Measurements from ENCODE around the gene ZNF213. TPM values are rescaled to one million over a fixed set of nuclear protein-coding genes. Genes with fewer than 3 reads are reported as not detected.

The ZNF213 gene
- total RNA-seq, 1 donor from 2014 or later, result 7.6 TPM

DNA sequence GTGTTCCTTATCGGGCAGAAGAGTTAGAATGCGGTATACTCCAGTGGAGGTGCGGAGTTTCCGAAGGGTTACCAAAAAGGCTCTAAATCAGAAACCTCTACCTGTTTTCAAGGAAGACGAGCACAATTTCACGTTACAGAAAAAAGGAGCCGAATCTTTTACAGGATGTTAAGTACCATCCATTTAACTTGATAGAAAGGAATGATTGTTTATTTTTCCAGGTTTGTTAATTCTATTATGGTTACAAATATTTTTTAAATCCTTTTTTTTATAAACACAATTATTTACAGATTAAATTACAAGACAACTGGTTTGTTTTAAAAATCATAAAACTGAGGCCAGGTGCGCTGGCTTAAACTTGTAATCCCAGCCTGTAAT is 18.2 kb downstream of the ZNF213 start:
- DNase-seq (ENCODE audit: extremely low spot score in 2 of 2), result no peak
- Histone ChIP-seq H3K36me3 (no peaks in the 10 kb centered on the region), H3K27ac (peak overlapping the region; percentile 75), H3K4me3 (peak overlapping the region in 1 of 2 donors; percentile 76), H3K27me3 (no peaks in the 10 kb centered on the region), H3K9me3 (no peaks in the 10 kb centered on the region), H3K4me1 (peaks cover 34% of the 10 kb centered on the region)
- no peak for TF ChIP-seq POLR2AphosphoS5 (IDR thresholded peaks at IDR 0.05; ENCODE audit: insufficient read depth in 1 of 2, low read depth in 1 of 2)
- TF ChIP-seq, protein P1, sequence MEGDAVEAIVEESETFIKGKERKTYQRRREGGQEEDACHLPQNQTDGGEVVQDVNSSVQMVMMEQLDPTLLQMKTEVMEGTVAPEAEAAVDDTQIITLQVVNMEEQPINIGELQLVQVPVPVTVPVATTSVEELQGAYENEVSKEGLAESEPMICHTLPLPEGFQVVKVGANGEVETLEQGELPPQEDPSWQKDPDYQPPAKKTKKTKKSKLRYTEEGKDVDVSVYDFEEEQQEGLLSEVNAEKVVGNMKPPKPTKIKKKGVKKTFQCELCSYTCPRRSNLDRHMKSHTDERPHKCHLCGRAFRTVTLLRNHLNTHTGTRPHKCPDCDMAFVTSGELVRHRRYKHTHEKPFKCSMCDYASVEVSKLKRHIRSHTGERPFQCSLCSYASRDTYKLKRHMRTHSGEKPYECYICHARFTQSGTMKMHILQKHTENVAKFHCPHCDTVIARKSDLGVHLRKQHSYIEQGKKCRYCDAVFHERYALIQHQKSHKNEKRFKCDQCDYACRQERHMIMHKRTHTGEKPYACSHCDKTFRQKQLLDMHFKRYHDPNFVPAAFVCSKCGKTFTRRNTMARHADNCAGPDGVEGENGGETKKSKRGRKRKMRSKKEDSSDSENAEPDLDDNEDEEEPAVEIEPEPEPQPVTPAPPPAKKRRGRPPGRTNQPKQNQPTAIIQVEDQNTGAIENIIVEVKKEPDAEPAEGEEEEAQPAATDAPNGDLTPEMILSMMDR (IDR thresholded peaks at IDR 0.05), result no peak
- no peak for TF ChIP-seq POLR2A (IDR thresholded peaks at IDR 0.05)
- intact Hi-C loops (cut with DNase I), result no loop called here

DNA sequence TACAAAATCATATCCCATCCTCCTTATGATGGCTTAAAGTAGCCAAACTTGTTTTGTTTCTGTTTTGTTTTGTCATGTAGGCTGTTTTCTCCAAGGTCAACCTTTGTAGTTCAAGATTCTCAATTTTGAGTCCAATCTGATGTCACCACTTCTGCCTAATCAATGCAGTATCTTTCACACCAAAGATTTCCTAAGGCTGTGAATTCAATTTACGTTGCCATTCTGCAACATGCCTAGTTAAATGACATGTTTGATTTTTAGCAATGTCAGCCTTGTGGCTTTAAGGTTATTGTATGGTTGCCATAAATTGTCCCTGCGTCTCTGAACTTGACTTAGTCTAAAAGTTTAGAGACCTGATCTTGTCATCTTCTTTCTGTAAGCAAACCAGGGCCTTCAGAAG is 20.4 kb downstream of the ZNF213 start:
- DNase-seq (ENCODE audit: extremely low spot score in 2 of 2), result no peak
- H3K4me1 ChIP-seq, result peaks cover 34% of the 10 kb centered on the region
- no peak overlapping the region for H3K4me3 ChIP-seq
- no peaks in the 10 kb centered on the region for H3K36me3 ChIP-seq
- H3K27me3 ChIP-seq, result no peaks in the 10 kb centered on the region
- intact Hi-C loops (cut with DNase I), result no loop called here
- no peak for TF ChIP-seq POLR2AphosphoS5 (IDR thresholded peaks at IDR 0.05; ENCODE audit: insufficient read depth in 1 of 2, low read depth in 1 of 2)
- TF ChIP-seq POLR2A (IDR thresholded peaks at IDR 0.05), result no peak
- TF ChIP-seq, protein P1 (IDR thresholded peaks at IDR 0.05), result no peak
- H3K9me3 ChIP-seq, result no peaks in the 10 kb centered on the region
- no peak overlapping the region for H3K27ac ChIP-seq

DNA sequence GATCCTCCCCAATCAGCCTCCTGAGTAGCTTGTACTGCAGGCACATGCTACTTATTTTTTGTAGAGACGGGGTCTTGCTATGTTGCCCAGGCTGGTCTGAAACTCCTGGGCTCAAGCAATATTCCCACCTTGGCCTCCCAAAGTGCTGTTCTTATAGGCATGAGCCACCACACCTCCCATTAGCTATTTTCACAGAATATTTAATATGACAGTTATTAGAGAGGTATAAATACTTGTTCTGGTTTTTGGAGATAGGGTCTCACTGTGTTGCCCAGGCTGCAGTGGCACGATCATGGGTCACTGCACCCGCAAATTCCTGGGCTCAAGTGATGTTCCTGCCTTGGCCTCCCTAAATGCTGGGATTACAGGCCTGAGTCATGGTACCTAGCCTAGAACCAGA is 21.1 kb downstream of the ZNF213 start:
- Histone ChIP-seq H3K4me1 (peaks cover 31% of the 10 kb centered on the region), H3K36me3 (no peaks in the 10 kb centered on the region), H3K9me3 (no peaks in the 10 kb centered on the region), H3K27ac (no peak overlapping the region), H3K4me3 (no peak overlapping the region), H3K27me3 (no peaks in the 10 kb centered on the region)
- intact Hi-C loops (cut with DNase I), result no loop called here
- DNase-seq (ENCODE audit: extremely low spot score in 2 of 2), result no peak
- no peak for TF ChIP-seq POLR2AphosphoS5 (IDR thresholded peaks at IDR 0.05; ENCODE audit: insufficient read depth in 1 of 2, low read depth in 1 of 2)
- no peak for TF ChIP-seq POLR2A (IDR thresholded peaks at IDR 0.05)
- TF ChIP-seq, protein P1 (IDR thresholded peaks at IDR 0.05), result no peak

DNA sequence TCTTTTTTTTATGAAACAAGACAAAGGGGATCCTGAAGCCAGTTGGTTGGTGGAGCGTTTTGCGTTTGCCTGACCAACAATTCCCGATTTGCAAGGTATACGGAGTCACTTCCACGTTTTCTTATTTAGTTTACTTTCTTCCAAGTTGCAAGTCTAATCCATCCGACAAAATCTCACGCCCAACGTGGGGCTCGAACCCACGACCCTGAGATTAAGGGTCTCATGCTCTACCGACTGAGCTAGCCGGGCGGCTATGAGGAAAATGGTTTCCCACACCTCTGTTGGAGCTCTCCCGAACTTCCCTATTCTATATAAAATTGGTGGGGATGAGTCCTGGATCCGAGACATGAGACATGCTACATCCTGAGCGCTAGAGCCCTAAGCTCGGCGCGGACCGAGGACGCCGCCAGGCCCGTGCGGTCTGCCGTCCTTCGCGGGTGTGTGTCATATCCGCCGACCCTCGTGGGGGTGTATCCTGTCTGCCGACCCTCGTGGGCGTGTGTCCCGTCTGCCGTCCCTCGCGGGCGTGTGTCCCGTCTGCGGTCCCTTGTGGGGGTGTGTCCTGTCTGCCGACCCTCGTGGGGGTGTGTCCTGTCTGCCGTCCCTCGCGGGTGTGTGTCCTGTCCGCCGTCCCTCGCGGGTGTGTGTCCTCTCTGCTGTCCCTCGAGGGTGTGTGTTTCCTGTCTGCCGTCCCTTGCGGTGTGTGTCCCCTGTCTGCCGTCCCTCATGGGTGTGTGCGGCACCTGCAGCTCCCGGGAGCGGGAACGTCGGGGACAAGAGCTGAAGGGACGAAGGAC is 22.6 kb downstream of the ZNF213 start:
- Histone ChIP-seq H3K36me3 (no peaks in the 10 kb centered on the region), H3K4me3 (peak overlapping the region; percentile 60 to 77), H3K27me3 (no peaks in the 10 kb centered on the region), H3K27ac (peak overlapping the region; percentile 87), H3K4me1 (peaks cover 17% of the 10 kb centered on the region), H3K9me3 (no peaks in the 10 kb centered on the region)
- TF ChIP-seq POLR2AphosphoS5 (IDR thresholded peaks at IDR 0.05; ENCODE audit: insufficient read depth in 1 of 2, low read depth in 1 of 2), result peak; percentile 14 to 32
- TF ChIP-seq, protein P1 (IDR thresholded peaks at IDR 0.05), result no peak
- intact Hi-C loops (cut with DNase I), result no loop called here
- DNase-seq (ENCODE audit: extremely low spot score in 2 of 2), result no peak

DNA sequence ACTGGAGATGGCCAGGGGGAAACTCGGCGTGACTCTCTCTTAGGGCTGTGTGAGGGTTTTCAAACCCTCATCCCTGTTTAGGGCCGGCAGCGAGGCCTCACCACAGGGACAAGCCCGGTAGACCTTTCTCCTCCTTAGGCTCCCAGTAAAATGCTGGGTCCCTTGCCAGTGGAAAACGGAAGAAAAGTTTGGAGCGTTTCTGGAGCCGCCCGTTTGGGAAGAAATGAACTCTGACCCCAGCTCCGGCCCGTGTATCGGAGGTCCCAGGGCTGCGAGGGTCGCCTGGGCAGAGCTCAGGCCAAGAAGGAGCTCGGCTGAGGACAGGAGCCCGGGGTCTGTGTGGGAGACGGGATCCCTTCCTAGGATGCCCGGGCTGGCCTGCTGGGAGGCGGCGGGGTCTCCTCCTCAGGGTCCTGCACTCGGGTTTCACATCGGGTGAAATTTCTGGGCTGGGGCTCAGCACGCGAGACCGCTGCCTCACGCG is 23.2 kb downstream of the ZNF213 start:
- no peak for DNase-seq (ENCODE audit: extremely low spot score in 2 of 2)
- no peaks in the 10 kb centered on the region for H3K36me3 ChIP-seq
- no peaks in the 10 kb centered on the region for H3K27me3 ChIP-seq
- intact Hi-C loops (cut with DNase I), result no loop called here
- TF ChIP-seq, protein P1 (IDR thresholded peaks at IDR 0.05), result no peak
- TF ChIP-seq POLR2A (IDR thresholded peaks at IDR 0.05), result no peak
- TF ChIP-seq POLR2AphosphoS5 (IDR thresholded peaks at IDR 0.05; ENCODE audit: insufficient read depth in 1 of 2, low read depth in 1 of 2), result no peak
- H3K4me1 ChIP-seq, result peaks cover 17% of the 10 kb centered on the region
- peak overlapping the region; percentile 60 to 77 for H3K4me3 ChIP-seq
- H3K9me3 ChIP-seq, result no peaks in the 10 kb centered on the region
- H3K27ac ChIP-seq, result peak overlapping the region; percentile 87
